ENCODE measurements around the gene DDX10.

- TF ChIP-seq, protein P1, sequence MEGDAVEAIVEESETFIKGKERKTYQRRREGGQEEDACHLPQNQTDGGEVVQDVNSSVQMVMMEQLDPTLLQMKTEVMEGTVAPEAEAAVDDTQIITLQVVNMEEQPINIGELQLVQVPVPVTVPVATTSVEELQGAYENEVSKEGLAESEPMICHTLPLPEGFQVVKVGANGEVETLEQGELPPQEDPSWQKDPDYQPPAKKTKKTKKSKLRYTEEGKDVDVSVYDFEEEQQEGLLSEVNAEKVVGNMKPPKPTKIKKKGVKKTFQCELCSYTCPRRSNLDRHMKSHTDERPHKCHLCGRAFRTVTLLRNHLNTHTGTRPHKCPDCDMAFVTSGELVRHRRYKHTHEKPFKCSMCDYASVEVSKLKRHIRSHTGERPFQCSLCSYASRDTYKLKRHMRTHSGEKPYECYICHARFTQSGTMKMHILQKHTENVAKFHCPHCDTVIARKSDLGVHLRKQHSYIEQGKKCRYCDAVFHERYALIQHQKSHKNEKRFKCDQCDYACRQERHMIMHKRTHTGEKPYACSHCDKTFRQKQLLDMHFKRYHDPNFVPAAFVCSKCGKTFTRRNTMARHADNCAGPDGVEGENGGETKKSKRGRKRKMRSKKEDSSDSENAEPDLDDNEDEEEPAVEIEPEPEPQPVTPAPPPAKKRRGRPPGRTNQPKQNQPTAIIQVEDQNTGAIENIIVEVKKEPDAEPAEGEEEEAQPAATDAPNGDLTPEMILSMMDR (IDR thresholded peaks at IDR 0.05; ENCODE audit: low read depth, low read length, poor library complexity, severe bottlenecking) = no peak
- no peak for TF ChIP-seq EZH2phosphoT487 (IDR thresholded peaks at IDR 0.05; ENCODE audit: borderline replicate concordance, low read length)
Observed at GRCh38 chr11:108909921-108910320, 245.1 kb downstream of the DDX10 start.

Measured in DOHH2 (cell line).